ENCODE data around the gene GNL2. TPM values are rescaled to one million over a fixed set of nuclear protein-coding genes. Genes with fewer than 3 reads are reported as not detected.

Gene GNL2
- total and polyA plus RNA-seq, 9 of the 15 experiments (the other 6 are each of a cell fraction or from before 2014, with no cell fraction given): 156 to 371 (median 263) TPM

GRCh38 chr1:37553927-37554808 is 41.6 kb downstream of the GNL2 start, which contains the start of gene SNIP1 (continued):
- TF ChIP-seq NRF1 (conservative IDR thresholded peaks at IDR 0.05 in 1 of 2, IDR thresholded peaks at IDR 0.05 in 1 of 2): peak; percentile 41 to 53; a peak in 3 of 4 replicates
- TF ChIP-seq MTF1 (CRISPR knock-in tag; IDR thresholded peaks at IDR 0.05; ENCODE audit: borderline replicate concordance): no peak
- no peak for TF ChIP-seq BACH1 (tag; IDR thresholded peaks at IDR 0.05)
- TF ChIP-seq HDAC8 (tag; IDR thresholded peaks at IDR 0.05): no peak
- no peak for TF ChIP-seq KLF16 (IDR thresholded peaks at IDR 0.05)
- TF ChIP-seq ESRRA (IDR thresholded peaks at IDR 0.05; ENCODE audit: borderline replicate concordance, low read depth): no peak; the same call in none of the 2 replicates
- TF ChIP-seq ARID3B (CRISPR knock-in tag; IDR thresholded peaks at IDR 0.05; ENCODE audit: borderline replicate concordance): no peak
- no peak for TF ChIP-seq PHB2 (IDR thresholded peaks at IDR 0.05; ENCODE audit: low read depth)
- 0 out of 2 replicates have a peak, but pooled peaks have one; percentile 77 for TF ChIP-seq LARP7 (IDR thresholded peaks at IDR 0.05)
- no peak for TF ChIP-seq SRSF1 (IDR thresholded peaks at IDR 0.05; ENCODE audit: low read depth, low read length)
- 0 out of 2 replicates have a peak, but pooled peaks have one; percentile 46 for TF ChIP-seq NFRKB (IDR thresholded peaks at IDR 0.05; ENCODE audit: low read depth)
- no peak for TF ChIP-seq CBFA2T3 (IDR thresholded peaks at IDR 0.05)
- no peak; the same call in 1 of the 2 replicates for TF ChIP-seq HES1 (IDR thresholded peaks at IDR 0.05; ENCODE audit: low read depth)
- no peak for TF ChIP-seq TAF9B (IDR thresholded peaks at IDR 0.05; ENCODE audit: partially characterized antibody)
- TF ChIP-seq ZNF780A (CRISPR knock-in tag; IDR thresholded peaks at IDR 0.05): no peak
- TF ChIP-seq SMARCC2 (IDR thresholded peaks at IDR 0.05; ENCODE audit: low read depth): no peak
- TF ChIP-seq KAT2B (IDR thresholded peaks at IDR 0.05; ENCODE audit: low read depth, low read length): no peak
- no peak for TF ChIP-seq RERE (CRISPR knock-in tag; IDR thresholded peaks at IDR 0.05; ENCODE audit: borderline replicate concordance)
- no peak; the same call in 1 of the 2 replicates for TF ChIP-seq SMARCE1 (IDR thresholded peaks at IDR 0.05)
- TF ChIP-seq ETS1 (conservative IDR thresholded peaks at IDR 0.05; ENCODE audit: control insufficient read depth, low read depth, low read length): peak; percentile 73
